Measurements from ENCODE around the gene RASD1. TPM values are rescaled to one million over a fixed set of nuclear protein-coding genes. Genes with fewer than 3 reads are reported as not detected.

RASD1 gene
- total and polyA plus RNA-seq, 2 of the 4 experiments (the other 2 are of a cell fraction) = 0.54 to 1.8 TPM

DNA sequence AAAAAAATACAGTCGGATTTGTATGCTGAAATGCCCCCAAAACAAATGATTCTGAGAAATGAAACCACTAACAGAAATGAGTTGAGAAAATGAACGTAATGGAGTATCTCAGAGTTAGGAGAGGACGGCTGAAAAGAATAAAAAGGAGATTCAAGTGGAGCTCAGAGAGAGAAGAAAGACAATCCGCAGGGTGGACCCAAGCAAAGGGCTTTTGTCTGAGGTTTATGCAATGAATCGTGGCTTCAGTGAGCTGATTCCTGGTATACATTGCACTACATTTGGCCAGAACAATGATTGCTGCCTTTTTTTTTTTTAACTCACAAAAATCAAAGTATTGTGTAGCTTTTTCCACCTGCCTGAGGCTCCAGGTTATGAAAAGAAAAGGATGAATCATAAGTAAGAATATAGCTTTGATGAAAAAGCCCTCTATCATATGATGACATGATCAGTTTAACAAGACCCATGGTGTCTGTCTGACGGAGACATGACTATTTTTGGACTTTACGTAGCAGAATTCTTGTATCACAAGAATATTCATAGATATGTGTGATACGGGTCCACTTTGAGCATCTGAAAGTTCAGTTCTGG is 23.8 kb downstream of the RASD1 start:
- peaks cover 6 to 7% of the 10 kb centered on the region in 2 experiments; a peak in 3 of 4 replicates for H3K79me1 ChIP-seq (ENCODE audit: low read depth in 1 of 2, low read length in 2 of 2)
- no TSS peak for BruUV-seq (replicated peaks)
- in situ Hi-C loops (cut with MboI; ENCODE audit: low sequenced_read_pairs) = no loop called here

More for the DNA sequence above, 23.8 kb downstream of the RASD1 start:
- H2BK15ac ChIP-seq (ENCODE audit: low read depth, low read length) = no peak overlapping the region
- ATAC-seq (ENCODE audit: low read depth) (no peak), DNase-seq (no peak)
- H2BK120ac ChIP-seq (ENCODE audit: low read depth, low read length) = no peak overlapping the region
- no peak overlapping the region for H3K4me3 ChIP-seq (ENCODE audit: insufficient read depth, low read depth, low read length)
- no peak for TF ChIP-seq MAFK (IDR thresholded peaks at IDR 0.05; ENCODE audit: low read depth, low read length)
- TF ChIP-seq NFE2L2 (IDR thresholded peaks at IDR 0.05; ENCODE audit: low read depth, low read length) = no peak
- no peak for TF ChIP-seq RAD21 (IDR thresholded peaks at IDR 0.05; ENCODE audit: low read length)
- TF ChIP-seq RFX5 (IDR thresholded peaks at IDR 0.05; ENCODE audit: low read depth, low read length) = no peak
- no peak for TF ChIP-seq BHLHE40 (IDR thresholded peaks at IDR 0.05; ENCODE audit: low read depth, low read length)
- no peak for TF ChIP-seq MAZ (IDR thresholded peaks at IDR 0.05; ENCODE audit: borderline replicate concordance, low read depth, low read length)
- TF ChIP-seq, protein P1, sequence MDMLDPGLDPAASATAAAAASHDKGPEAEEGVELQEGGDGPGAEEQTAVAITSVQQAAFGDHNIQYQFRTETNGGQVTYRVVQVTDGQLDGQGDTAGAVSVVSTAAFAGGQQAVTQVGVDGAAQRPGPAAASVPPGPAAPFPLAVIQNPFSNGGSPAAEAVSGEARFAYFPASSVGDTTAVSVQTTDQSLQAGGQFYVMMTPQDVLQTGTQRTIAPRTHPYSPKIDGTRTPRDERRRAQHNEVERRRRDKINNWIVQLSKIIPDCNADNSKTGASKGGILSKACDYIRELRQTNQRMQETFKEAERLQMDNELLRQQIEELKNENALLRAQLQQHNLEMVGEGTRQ (IDR thresholded peaks at IDR 0.05; ENCODE audit: low read depth, low read length) = no peak
- no peak for TF ChIP-seq MXI1 (IDR thresholded peaks at IDR 0.05; ENCODE audit: borderline replicate concordance, low read depth, low read length)
- no peak for TF ChIP-seq CEBPB (IDR thresholded peaks at IDR 0.05; ENCODE audit: low read depth, low read length)
- TF ChIP-seq, protein P2, sequence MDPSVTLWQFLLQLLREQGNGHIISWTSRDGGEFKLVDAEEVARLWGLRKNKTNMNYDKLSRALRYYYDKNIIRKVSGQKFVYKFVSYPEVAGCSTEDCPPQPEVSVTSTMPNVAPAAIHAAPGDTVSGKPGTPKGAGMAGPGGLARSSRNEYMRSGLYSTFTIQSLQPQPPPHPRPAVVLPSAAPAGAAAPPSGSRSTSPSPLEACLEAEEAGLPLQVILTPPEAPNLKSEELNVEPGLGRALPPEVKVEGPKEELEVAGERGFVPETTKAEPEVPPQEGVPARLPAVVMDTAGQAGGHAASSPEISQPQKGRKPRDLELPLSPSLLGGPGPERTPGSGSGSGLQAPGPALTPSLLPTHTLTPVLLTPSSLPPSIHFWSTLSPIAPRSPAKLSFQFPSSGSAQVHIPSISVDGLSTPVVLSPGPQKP (IDR thresholded peaks at IDR 0.05; ENCODE audit: borderline replicate concordance, low read depth, low read length) = no peak
- TF ChIP-seq, protein P3, sequence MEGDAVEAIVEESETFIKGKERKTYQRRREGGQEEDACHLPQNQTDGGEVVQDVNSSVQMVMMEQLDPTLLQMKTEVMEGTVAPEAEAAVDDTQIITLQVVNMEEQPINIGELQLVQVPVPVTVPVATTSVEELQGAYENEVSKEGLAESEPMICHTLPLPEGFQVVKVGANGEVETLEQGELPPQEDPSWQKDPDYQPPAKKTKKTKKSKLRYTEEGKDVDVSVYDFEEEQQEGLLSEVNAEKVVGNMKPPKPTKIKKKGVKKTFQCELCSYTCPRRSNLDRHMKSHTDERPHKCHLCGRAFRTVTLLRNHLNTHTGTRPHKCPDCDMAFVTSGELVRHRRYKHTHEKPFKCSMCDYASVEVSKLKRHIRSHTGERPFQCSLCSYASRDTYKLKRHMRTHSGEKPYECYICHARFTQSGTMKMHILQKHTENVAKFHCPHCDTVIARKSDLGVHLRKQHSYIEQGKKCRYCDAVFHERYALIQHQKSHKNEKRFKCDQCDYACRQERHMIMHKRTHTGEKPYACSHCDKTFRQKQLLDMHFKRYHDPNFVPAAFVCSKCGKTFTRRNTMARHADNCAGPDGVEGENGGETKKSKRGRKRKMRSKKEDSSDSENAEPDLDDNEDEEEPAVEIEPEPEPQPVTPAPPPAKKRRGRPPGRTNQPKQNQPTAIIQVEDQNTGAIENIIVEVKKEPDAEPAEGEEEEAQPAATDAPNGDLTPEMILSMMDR (conservative IDR thresholded peaks at IDR 0.05; ENCODE audit: low read depth, low read length) = no peak
- TF ChIP-seq CHD1 (IDR thresholded peaks at IDR 0.05; ENCODE audit: low read depth, low read length) = no peak
- TF ChIP-seq SMC3 (IDR thresholded peaks at IDR 0.05; ENCODE audit: low read depth, low read length) = no peak
- TF ChIP-seq RCOR1 (IDR thresholded peaks at IDR 0.05; ENCODE audit: insufficient replicate concordance, low read length) = no peak
- TF ChIP-seq FOS (IDR thresholded peaks at IDR 0.05; ENCODE audit: low read depth, low read length) = no peak
- no peak for TF ChIP-seq POLR2A (IDR thresholded peaks at IDR 0.05; ENCODE audit: low read depth, low read length)
- H3K23ac ChIP-seq (ENCODE audit: low read depth, low read length) = no peak overlapping the region
- H2BK5ac ChIP-seq (ENCODE audit: low read depth, low read length, poor library complexity, severe bottlenecking) = no peak overlapping the region
- H4K20me1 ChIP-seq (ENCODE audit: insufficient read depth, low read length) = no peaks in the 10 kb centered on the region
- no peaks in the 10 kb centered on the region for H3K9me3 ChIP-seq (ENCODE audit: control insufficient read depth, insufficient read depth, low read length)
- H3K9me1 ChIP-seq (ENCODE audit: insufficient read depth, low read length) = no peaks in the 10 kb centered on the region
- no peak overlapping the region for H3K4me2 ChIP-seq (ENCODE audit: low read depth, low read length)
- 80% methylated on average over 2 of the region's 8 CpGs; no CpG with 5 or more reads in 1 of the 2 experiments for WGBS, 2 experiments (ENCODE audit: extremely low coverage in 2 of 2, insufficient read length in 1 of 2)
- no peak overlapping the region for H2BK20ac ChIP-seq (ENCODE audit: low read depth, low read length)
- intact Hi-C loops (cut with micrococcal nuclease) = no loop called here
- CTCF ChIA-PET = interaction anchor here (0.7 kb wide), 1 partner anchor 17 kb away, joined by 3 read pairs; no protein-coding TSS in a partner anchor
- H3K9ac ChIP-seq (ENCODE audit: low read depth, low read length) = no peak overlapping the region
- no peak overlapping the region for H2AK9ac ChIP-seq (replicated peaks; ENCODE audit: low read depth, low read length, poor library complexity)
- POLR2A ChIA-PET (ENCODE audit: unreplicated experiment) = no interaction called here
- peaks cover 44% of the 10 kb centered on the region for H3K27me3 ChIP-seq (ENCODE audit: control insufficient read depth, insufficient read depth, low read length)
- H4K5ac ChIP-seq (ENCODE audit: low read depth, low read length) = no peak overlapping the region
- H4K91ac ChIP-seq (ENCODE audit: insufficient read depth, low read depth, low read length) = no peak overlapping the region
- dilution Hi-C loops (cut with HindIII; ENCODE audit: low sequenced_read_pairs, unreplicated experiment) = no loop called here
- peaks cover 3% of the 10 kb centered on the region for H3K4me1 ChIP-seq (ENCODE audit: control insufficient read depth, insufficient read depth, low read length)
- H3K4ac ChIP-seq (ENCODE audit: low read depth, low read length) = no peak overlapping the region
- no peak overlapping the region for H2AFZ ChIP-seq (replicated peaks; ENCODE audit: low read length, poor library complexity)
- no peak overlapping the region for H3K56ac ChIP-seq (ENCODE audit: extremely low read depth, insufficient read depth, low read length)
- H3K36me3 ChIP-seq (ENCODE audit: control insufficient read depth, insufficient read depth, low read length) = no peaks in the 10 kb centered on the region
- no peak overlapping the region for H3K14ac ChIP-seq (replicated peaks; ENCODE audit: low read depth, low read length)
- H3K18ac ChIP-seq (ENCODE audit: low read depth, low read length) = no peak overlapping the region
- no peak overlapping the region for H2AK5ac ChIP-seq (ENCODE audit: low read depth, low read length)
- H4K8ac ChIP-seq (ENCODE audit: low read depth in 2 of 2, low read length in 2 of 2) = no peak overlapping the region
- H3K27ac ChIP-seq (ENCODE audit: insufficient read depth, low read length) = no peak overlapping the region
